DMS 273 treated with DMSO at 0.1 percent for 48 hours (cell line): ENCODE data around the gene COX19.
"Not testable (repeated sequence)": the region's sequence is repeated elsewhere in the genome, so short reads cannot be mapped to it uniquely, and the experiment has no call there.

Experiments
- DNase-seq: peaks from one replicate; lab custom pipeline; 2025; lab: John Stamatoyannopoulos, UW

Gene COX19

GRCh38 chr7:960972-961371, 14.4 kb downstream of the COX19 start:
- not testable (repeated sequence) for DNase-seq

DNA sequence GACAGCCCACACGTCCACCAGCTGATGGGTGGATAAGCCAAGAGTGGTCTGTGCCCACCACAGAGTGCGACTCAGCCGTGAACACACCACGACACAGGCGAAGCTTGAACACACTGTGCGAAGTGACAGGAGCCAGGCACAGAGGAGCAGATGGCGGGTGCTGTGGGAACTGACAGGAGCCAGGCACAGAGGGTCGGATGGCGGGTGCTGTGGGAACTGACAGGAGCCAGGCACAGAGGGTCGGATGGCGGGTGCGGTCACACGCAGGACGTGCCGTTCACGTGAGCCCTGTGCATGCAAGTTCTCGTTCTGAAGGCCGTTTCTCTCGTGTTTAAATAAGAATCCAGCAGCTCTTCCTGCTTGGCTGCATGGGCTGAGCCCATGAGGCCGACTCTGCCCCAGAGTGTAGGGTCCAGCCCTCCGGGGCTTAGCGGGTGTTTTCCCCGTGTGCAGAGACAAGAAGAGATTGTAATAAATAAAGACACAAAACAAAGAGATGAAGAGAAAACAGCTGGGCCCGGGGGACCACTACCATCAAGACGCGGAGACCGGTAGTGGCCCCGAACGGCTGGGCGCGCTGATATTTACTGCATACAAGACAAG, 15.0 kb downstream of the COX19 start:
- DNase-seq = no peak

GRCh38 chr7:959740-960139, 15.6 kb downstream of the COX19 start:
- DNase-seq = not testable (repeated sequence)

- no peak for DNase-seq
Observed at GRCh38 chr7:959271-959670, 16.1 kb downstream of the COX19 start.

DNA sequence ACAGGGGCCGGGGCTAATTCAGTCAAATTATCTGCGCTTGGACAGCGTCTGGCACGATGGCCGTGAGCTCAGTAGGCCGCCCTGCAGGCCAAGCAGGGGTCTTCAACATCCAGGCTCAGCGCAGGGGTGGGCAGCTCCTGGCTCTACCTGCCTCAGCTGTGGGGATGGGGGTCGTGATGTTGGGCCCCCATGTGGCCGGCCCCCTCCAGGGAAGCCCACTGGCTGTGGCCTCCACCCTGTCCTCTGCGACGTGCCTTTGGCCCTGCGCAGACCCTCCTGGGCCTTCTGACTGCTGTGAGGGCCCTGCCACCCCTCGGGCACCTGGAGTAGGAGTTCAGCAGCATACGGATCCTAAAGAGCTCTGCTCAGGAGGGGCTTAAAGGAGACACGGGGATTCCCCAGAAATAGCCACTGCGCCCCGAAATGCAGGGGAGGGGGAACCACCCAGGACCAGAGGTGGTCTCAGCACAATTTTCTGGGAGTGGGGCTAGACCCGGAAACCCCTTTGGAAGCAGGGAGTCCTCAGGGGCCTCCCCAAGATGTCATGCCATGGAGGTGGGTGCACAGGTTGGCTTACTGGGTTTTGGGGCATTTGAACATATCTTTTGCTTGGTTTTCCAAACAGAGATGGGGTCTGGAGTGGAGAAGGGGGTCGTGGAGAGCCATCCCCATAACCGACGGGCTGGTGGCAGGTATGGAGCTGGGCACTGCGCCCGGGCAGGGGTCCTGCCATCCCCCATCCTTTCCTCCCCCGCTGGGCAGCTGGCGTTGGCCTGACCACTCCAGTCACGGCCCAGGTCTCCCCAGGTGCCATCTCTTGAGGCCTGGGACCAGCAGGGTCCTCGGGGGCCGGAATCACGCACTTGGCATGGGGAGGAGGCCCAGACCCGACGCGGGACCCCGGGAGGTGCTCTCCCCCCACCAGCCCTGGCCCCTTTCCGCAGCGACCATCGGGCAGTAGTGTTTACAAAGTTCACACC, 16.8 kb downstream of the COX19 start:
- DNase-seq = no peak

GRCh38 chr7:957418-958220, 17.7 kb downstream of the COX19 start:
- DNase-seq = no peak

- no peak for DNase-seq
Observed at GRCh38 chr7:956031-956430, 19.3 kb downstream of the COX19 start.

DNA sequence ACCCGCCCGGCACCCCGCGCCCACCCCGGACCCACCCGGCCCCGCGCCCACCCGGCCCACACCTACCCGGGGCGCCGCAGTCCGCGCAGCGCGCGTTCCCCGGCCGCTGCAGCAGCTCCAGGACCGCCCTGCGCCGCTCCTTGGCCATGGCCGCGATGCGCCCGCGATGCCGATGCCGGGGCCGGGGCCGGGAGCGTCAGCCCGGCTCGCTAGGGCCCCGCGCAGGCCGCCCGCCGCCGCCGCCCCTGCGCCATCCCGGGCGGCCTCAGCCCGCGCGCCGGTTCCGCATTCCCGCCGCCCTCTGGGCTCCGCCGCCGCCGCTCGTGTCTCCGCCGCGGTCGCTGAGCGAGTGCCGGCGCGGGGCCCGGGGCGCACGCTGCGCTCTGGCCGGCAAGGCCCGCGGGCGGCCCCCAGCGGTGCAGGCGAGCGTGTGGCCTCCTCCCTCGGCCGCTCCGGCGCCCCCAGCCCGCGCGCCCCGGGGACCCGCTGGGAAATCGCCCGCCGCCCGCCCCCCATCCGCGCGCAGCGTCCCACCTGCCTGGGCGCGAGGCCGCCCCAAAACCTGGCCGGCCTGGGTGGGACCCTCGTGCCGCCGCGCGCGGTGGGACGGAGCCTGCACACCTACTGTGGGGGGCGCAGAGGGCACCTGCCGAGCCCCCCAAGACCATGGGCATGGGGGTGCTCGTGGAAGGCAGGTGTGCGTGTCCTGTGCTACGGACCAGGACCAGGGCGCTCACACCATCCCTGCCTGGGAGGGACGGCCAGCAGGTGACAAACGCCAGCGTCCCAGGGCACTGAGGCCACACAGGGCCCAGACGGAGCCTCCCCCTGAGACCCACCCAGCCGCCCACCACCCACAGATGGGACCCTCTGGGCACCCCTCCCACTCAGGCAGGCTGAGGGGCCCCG, 20.8 kb downstream of the COX19 start, which contains the start of gene ADAP1:
Gene ADAP1, minus strand, starts transcription at position 351 of the 909 bp plus-strand sequence. Its CDS starts 203 bp downstream, at position 148.
- no peak for DNase-seq

GRCh38 chr7:953547-954327, 21.6 kb downstream of the COX19 start:
- DNase-seq = no peak

DNA sequence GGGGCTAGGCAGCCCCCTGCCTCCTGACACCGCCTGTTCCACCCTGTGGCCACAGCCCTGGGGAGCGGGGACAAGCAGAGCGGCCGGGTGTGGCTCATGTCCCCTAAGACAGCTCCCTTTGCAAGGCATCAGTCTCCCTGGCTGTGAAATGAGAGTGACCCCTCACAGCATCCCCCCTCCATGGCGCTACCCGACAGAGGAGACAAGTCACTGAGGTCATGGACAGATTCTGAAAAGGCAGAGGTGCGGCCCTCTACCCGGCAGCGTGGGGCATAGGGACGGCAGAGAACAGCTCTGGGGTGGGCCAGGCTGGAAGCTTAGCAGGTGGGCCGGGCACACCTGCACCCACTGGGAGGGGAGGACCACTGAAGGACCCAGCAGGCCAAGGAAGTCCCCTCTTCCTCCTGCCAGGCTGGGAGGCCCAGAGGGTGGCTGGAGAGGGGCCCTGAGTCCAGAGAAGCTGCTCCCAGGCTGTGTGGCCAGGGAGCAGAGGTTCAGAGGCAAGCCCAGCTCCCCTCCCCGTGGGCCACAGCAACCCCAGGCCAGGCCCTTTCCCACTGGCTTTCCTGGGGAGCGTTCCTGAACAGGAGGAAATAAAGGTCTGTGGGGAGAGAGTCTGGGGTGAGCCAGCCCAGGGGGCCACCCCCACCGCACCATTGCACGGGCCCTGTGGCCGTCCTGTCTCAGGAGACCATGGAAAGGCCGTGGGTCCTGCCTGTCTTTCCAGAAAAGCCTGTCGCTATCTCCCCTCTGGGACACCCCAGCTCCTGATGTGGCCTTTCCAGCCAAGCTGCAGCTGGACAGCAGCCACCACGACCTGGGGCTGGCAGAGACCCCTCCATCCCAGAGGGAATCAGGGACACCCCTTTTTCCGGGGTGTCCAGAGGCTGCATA, 22.6 kb downstream of the COX19 start:
- no peak for DNase-seq

- no peak for DNase-seq
Observed at GRCh38 chr7:951881-952547, 23.3 kb downstream of the COX19 start.

DNA sequence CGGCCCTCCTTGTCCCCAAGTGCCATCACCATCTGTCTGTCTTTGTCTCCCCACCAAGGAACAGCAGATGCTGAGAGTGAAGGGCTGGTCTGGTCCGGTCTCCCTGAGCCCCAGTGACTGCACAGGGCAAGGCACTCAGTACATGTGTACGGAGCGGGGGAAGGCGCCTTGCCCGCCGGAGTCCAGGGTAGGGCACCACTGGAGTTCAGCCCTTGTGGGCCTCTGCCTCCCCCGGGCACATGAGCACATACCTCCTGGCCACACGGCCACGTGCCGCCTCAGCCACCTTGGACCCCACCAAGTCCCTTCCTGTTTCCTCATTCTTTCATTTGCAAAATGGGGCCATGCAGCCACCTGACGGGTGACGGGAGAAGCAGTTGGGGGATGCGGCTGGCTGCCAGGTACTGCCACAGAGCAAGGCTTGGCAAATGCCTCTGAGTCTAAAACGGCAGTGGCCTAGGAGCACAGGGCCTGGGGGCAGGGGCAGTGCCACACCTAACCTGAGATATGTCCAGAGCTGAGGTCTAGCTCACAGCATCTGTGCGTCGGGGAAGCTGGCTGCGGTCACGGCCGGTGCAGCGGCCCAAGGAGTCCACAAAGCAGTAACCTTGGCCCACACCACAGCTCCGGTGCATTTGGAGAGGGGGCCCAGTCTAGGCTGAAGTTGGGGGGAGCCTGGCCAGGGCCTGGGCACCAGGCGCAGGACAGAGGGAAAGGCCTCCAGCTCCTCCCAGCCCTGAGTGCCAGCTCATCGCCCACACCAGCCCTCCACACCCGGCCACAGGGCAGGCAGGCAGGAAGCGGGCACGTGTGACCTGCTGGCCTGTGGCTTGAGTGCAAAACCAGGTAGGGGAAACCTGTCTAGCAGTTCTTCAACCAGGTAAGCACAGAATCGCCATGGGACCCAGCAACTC, 26.1 kb downstream of the COX19 start:
- DNase-seq = no peak

GRCh38 chr7:947391-948210, 27.7 kb downstream of the COX19 start:
- no peak for DNase-seq

DNA sequence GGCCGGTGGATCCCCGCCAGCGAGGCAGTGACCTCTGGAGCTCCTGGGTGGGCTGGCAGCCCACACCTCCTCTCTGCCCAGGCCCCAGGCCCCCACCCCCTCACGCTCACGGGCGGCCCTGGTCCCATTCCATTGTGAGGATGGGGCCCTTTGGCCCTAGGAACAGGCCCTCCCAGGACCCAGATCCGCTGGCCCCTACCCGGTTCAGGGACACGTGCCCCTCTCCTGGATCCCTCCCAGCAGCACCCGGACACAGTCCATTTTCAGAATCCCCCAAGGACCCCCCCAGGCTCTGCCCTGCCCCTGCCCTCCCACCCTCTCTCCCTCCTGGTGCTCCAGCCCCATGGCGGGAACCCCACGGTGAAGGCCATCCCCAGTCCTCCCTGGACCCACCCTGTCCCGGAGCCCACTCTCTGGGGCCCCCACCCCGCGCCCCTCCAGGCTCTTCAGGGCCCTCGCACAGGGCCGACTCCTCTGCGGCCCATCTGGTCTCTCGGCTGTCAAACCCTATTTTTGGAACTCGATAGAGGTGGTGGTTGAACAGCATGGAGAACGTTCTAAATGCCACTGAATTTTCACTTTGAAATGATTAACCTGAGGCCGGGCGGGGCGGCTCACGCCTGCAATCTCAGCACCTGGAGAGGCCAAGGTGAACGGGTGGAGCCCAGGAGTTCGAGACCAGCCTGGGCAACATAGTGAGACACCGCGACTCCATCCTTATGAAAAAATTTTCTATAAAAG, 28.9 kb downstream of the COX19 start:
- no peak for DNase-seq

GRCh38 chr7:945556-946255, 29.6 kb downstream of the COX19 start:
- no peak for DNase-seq

DNA sequence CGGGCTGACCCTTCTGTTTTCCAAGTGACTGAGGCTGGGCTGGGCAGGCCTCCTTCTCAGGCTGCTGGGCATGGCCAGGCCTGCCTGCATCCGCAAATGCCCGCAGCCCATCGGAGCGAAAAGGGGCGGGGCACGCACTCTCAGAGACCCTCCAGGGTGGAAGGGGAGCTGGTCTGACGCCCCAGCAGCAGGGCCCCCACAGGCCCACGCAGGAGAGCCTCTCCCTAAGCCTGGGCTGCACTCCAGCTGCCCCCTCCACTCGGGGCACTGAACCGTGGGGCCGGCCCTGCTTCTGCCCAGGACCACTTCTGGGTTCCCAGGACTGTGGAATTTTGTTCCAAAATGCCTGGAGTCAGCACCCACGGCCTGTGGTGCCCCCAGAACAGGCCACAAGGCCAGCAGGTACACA, 30.2 kb downstream of the COX19 start:
- no peak for DNase-seq
